ENCODE results near the gene TEPSIN.

Gene TEPSIN

GRCh38 chr17:81235822-81236740 is 2.8 kb downstream of the TEPSIN start:
- TF ChIP-seq, protein P1, sequence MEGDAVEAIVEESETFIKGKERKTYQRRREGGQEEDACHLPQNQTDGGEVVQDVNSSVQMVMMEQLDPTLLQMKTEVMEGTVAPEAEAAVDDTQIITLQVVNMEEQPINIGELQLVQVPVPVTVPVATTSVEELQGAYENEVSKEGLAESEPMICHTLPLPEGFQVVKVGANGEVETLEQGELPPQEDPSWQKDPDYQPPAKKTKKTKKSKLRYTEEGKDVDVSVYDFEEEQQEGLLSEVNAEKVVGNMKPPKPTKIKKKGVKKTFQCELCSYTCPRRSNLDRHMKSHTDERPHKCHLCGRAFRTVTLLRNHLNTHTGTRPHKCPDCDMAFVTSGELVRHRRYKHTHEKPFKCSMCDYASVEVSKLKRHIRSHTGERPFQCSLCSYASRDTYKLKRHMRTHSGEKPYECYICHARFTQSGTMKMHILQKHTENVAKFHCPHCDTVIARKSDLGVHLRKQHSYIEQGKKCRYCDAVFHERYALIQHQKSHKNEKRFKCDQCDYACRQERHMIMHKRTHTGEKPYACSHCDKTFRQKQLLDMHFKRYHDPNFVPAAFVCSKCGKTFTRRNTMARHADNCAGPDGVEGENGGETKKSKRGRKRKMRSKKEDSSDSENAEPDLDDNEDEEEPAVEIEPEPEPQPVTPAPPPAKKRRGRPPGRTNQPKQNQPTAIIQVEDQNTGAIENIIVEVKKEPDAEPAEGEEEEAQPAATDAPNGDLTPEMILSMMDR (IDR thresholded peaks at IDR 0.05; ENCODE audit: insufficient read depth, low read length): no peak
- TF ChIP-seq GABPA (IDR thresholded peaks at IDR 0.05; ENCODE audit: low read depth) (no peak), SPI1 (IDR thresholded peaks at IDR 0.05; ENCODE audit: borderline replicate concordance, low read depth) (no peak), POLR2AphosphoS5 (IDR thresholded peaks at IDR 0.05; ENCODE audit: low read depth) (no peak), REST (IDR thresholded peaks at IDR 0.05; ENCODE audit: insufficient replicate concordance, low read depth) (no peak)
- H3K4me3 ChIP-seq (replicated peaks; ENCODE audit: insufficient read depth, low read length): no peak overlapping the region
- DNase-seq (ENCODE audit: low read depth in 1 of 2, low spot score in 1 of 2): no peak
- no peaks in the 10 kb centered on the region for H3K27me3 ChIP-seq (ENCODE audit: insufficient read depth, poor library complexity, severe bottlenecking)
- H3K27ac ChIP-seq (replicated peaks): no peak overlapping the region

GRCh38 chr17:81234940-81235821 is 3.7 kb downstream of the TEPSIN start:
- H3K27ac ChIP-seq (replicated peaks): no peak overlapping the region
- no peak overlapping the region for H3K4me3 ChIP-seq (replicated peaks; ENCODE audit: insufficient read depth, low read length)
- H3K27me3 ChIP-seq (ENCODE audit: insufficient read depth, poor library complexity, severe bottlenecking): no peaks in the 10 kb centered on the region
- TF ChIP-seq SPI1 (IDR thresholded peaks at IDR 0.05; ENCODE audit: borderline replicate concordance, low read depth): no peak
- no peak for TF ChIP-seq POLR2AphosphoS5 (IDR thresholded peaks at IDR 0.05; ENCODE audit: low read depth)
- TF ChIP-seq, protein P1 (IDR thresholded peaks at IDR 0.05; ENCODE audit: insufficient read depth, low read length): no peak
- no peak for TF ChIP-seq REST (IDR thresholded peaks at IDR 0.05; ENCODE audit: insufficient replicate concordance, low read depth)
- no peak for TF ChIP-seq GABPA (IDR thresholded peaks at IDR 0.05; ENCODE audit: low read depth)
- no peak for DNase-seq (ENCODE audit: low read depth in 1 of 2, low spot score in 1 of 2)

DNA sequence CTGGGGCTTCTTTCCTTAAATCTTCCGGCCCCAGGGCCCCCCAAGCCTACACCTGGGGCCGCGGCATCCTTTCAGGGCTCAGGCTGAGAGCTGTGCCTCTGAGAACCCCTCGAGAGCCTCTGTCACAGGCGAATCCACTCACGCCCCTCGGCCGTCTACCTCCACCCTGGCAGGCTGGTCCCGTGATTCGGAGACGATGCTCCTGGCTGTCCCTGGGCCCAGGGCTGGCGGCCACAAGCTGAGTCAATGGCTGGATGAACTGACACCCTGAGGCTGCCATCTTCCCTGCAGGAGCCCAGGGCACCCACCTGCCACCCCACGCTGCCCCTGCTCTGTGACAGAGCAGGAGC is 4.4 kb downstream of the TEPSIN start:
- TF ChIP-seq, protein P1 (IDR thresholded peaks at IDR 0.05; ENCODE audit: insufficient read depth, low read length): no peak
- Histone ChIP-seq H3K4me3 (replicated peaks; ENCODE audit: insufficient read depth, low read length) (no peak overlapping the region), H3K27ac (replicated peaks) (no peak overlapping the region), H3K27me3 (ENCODE audit: insufficient read depth, poor library complexity, severe bottlenecking) (no peaks in the 10 kb centered on the region)
- DNase-seq (ENCODE audit: low read depth in 1 of 2, low spot score in 1 of 2): no peak
